Thyroid gland (tissue), 4 donors: ENCODE data around the gene CPLX1. TPM values are rescaled to one million over a fixed set of nuclear protein-coding genes. Genes with fewer than 3 reads are reported as not detected.

Experiments used
- DNase-seq, 2 donors: peaks; one replicate each; pipeline ENCODE4 v3.0.0-alpha.2; 2019
- H3K27ac ChIP-seq, 3 donors: fragments of 200-600 bp; sonication (generic); 1 replicate in 2 of 3; 2 replicates in 1 of 3; pipeline ENCODE4 v1.5.1; 2016 to 2019; ENCODE audit warnings: mild to moderate bottlenecking in 1 of 3, moderate library complexity in 1 of 3
- H3K27me3 ChIP-seq: fragments of 200-600 bp; sonication (generic); one replicate; pipeline ENCODE4 v1.5.1; 2019
- H3K36me3 ChIP-seq, 2 donors: fragments of 200-600 bp; sonication (generic); one replicate each; pipeline ENCODE4 v1.5.1; 2016 to 2019
- H3K4me1 ChIP-seq, 2 donors: fragments of 200-600 bp; sonication (generic); one replicate each; pipeline ENCODE4 v1.5.1; 2017 to 2019
- H3K4me3 ChIP-seq, 3 donors: fragments of 200-600 bp; sonication (generic); replicated peaks in 1 of 3; 1 replicate in 2 of 3; 2 replicates in 1 of 3; pipeline ENCODE4 v1.5.1; 2016; ENCODE audit warnings: mild to moderate bottlenecking in 1 of 3
- H3K9me3 ChIP-seq: fragments of 200-600 bp; sonication (generic); one replicate; pipeline ENCODE4 v1.5.1; 2017
- CTCF ChIP-seq, 6 experiments: fragments of 200-600 bp in 3 of 6; fragments of 450-650 bp in 3 of 6; sonication (generic) in 3 of 6; IDR thresholded peaks; one replicate each; pipeline ENCODE4 v1.5.1; 2016 to 2019; ENCODE audit warnings: antibody characterized with exemption in 6 of 6, mild to moderate bottlenecking in 2 of 6, inconsistent platforms in 1 of 6, moderate library complexity in 1 of 6
- POLR2A ChIP-seq, 2 donors: fragments of 450-650 bp; IDR thresholded peaks; one replicate each; pipeline ENCODE4 v1.6.1; 2017; ENCODE audit warnings: antibody characterized with exemption in 2 of 2, mild to moderate bottlenecking in 2 of 2, moderate library complexity in 1 of 2
- WGBS, 2 donors: methylation state at CpG; one replicate each; pipeline ENCODE4 v1.1.5; 2017; 5-methylcytosine and 5-hydroxymethylcytosine counted together
- intact Hi-C: fragments of 100-400 bp; cut with DNase I; formaldehyde crosslinking; loops from one replicate; pipeline ENCODE4 v1.15.1; 2023
- total RNA-seq, 4 donors: library from RNA; depleted of rRNA; stranded (reverse); fragments of >200 nt; gene quantifications; one replicate each; pipeline ENCODE4 v1.2.3, GENCODE V29; 2016

CPLX1 gene
- total RNA-seq, 4 donors from 2014 or later = 0.75 to 3.2 (median 1.4) TPM; not detected in 1

- Histone ChIP-seq H3K4me3 (no peak overlapping the region), H3K4me1 (no peaks in the 10 kb centered on the region), H3K9me3 (no peaks in the 10 kb centered on the region), H3K36me3 (peaks cover 35 to 41% of the 10 kb centered on the region in 2 donors), H3K27me3 (no peaks in the 10 kb centered on the region), H3K27ac (no peak overlapping the region)
- WGBS, 2 donors = 96 to 98% methylated on average over 11 to 12 of the region's 20 CpGs
- TF ChIP-seq POLR2A (IDR thresholded peaks at IDR 0.05) (no peak), CTCF (IDR thresholded peaks at IDR 0.05) (no peak)
- DNase-seq = no peak
- intact Hi-C loops = no loop called here
Observed at GRCh38 chr4:870951-871350, 45.0 kb upstream of the CPLX1 start.

GRCh38 chr4:869776-870175, 43.8 kb upstream of the CPLX1 start:
- DNase-seq = no peak
- H3K27ac ChIP-seq = no peak overlapping the region
- no peaks in the 10 kb centered on the region for H3K4me1 ChIP-seq
- WGBS, 2 donors = 96 to 98% methylated on average over 15 of the region's 15 CpGs
- no peaks in the 10 kb centered on the region for H3K27me3 ChIP-seq
- TF ChIP-seq POLR2A (IDR thresholded peaks at IDR 0.05) = no peak
- no peak for TF ChIP-seq CTCF (IDR thresholded peaks at IDR 0.05)
- H3K36me3 ChIP-seq = peaks cover 39 to 49% of the 10 kb centered on the region in 2 donors
- intact Hi-C loops = no loop called here
- H3K9me3 ChIP-seq = no peaks in the 10 kb centered on the region
- no peak overlapping the region for H3K4me3 ChIP-seq

- Histone ChIP-seq H3K27me3 (no peaks in the 10 kb centered on the region), H3K4me1 (no peaks in the 10 kb centered on the region), H3K36me3 (peaks cover 50 to 58% of the 10 kb centered on the region in 2 donors), H3K4me3 (no peak overlapping the region), H3K27ac (no peak overlapping the region), H3K9me3 (no peaks in the 10 kb centered on the region)
- TF ChIP-seq POLR2A (IDR thresholded peaks at IDR 0.05) = no peak
- no peak for TF ChIP-seq CTCF (IDR thresholded peaks at IDR 0.05)
- WGBS, 2 donors = 96 to 100% methylated on average over 12 to 19 of the region's 21 CpGs
- no peak for DNase-seq
- intact Hi-C loops = no loop called here
Observed at GRCh38 chr4:868421-868820, 42.5 kb upstream of the CPLX1 start.

- intact Hi-C loops = no loop called here
Observed at GRCh38 chr4:867526-868250, 41.8 kb upstream of the CPLX1 start.

More at GRCh38 chr4:867526-868250, 41.8 kb upstream of the CPLX1 start:
- H3K4me3 ChIP-seq = no peak overlapping the region
- 91 to 94% methylated on average over 16 to 26 of the region's 26 CpGs for WGBS, 2 donors
- H3K36me3 ChIP-seq = peaks cover 50 to 64% of the 10 kb centered on the region in 2 donors
- DNase-seq = no peak
- H3K9me3 ChIP-seq = no peaks in the 10 kb centered on the region
- no peaks in the 10 kb centered on the region for H3K4me1 ChIP-seq
- H3K27ac ChIP-seq = no peak overlapping the region
- no peak for TF ChIP-seq CTCF (IDR thresholded peaks at IDR 0.05)
- no peak for TF ChIP-seq POLR2A (IDR thresholded peaks at IDR 0.05)
- H3K27me3 ChIP-seq = no peaks in the 10 kb centered on the region
